NCI-H345 treated with DMSO at 0.1 percent for 48 hours (cell line): ENCODE results near the gene RFX8.

Source experiments
- DNase-seq: peaks from one replicate; lab custom pipeline; 2025; ENCODE audit not compliant: unreplicated experiment; lab: John Stamatoyannopoulos, UW

Gene RFX8

DNA sequence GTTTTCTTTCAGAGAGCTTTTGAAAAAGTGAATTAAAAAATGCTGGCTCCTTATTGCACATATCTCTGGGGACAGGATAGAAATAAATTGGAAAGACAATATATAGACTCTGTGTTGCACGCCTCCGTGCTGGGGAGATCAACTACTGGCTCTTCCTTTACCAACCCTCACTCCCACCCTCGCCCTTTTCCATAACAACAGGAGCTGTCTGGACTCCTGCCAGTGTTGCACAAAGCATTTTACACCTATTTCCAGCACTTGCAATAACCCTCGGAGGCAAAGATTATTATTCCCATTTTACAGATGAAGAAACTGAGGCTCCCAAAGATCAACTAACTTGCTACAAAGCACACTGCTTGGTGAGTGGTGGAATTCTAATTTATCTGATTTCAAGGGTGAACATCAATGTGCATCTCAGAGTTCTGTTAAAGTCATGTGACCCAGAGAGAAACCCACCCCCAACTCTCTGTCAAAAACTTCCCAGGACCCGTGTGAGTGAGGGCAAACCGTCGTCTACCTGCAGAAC is 91.8 kb downstream of the RFX8 start:
- no peak for DNase-seq

DNA sequence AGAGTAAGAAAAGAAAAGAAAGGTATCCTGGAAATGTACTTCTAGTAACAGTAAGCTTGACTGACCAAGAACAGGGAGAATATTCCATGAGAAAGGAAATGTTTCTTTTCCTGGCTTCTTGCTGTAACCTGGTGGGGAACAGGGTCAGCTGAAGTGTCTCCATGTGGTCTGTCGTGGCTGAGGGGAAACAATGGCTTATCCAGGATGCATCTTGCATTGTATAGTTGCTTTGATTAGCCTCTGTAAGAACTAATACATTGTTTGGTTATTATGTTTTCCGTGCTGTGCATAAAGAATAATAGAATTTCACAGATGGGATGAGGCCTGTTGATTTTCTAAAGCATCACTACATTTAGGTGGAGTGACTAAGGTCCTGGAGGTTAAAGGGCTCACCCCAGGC is 92.5 kb downstream of the RFX8 start:
- DNase-seq = no peak

DNA sequence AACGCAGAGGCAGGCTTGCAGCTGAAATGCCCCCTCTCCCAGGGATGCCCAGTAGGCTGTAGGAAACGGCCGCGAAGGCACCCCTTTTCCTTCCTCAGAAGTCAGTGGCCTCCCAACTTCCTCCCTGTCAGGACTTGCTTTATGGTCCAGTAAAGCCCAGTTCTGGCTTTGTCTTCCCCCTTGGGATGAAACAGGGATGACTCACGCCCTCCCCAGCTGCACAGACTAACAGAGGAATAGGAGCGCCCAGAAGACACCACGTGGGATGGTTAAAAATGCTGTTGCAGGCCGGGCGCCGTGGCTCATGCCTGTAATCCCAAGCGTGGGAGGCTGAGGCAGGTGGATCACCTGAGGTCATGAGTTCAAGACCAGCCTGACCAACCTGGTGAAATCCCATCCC is 94.5 kb downstream of the RFX8 start:
- no peak for DNase-seq

DNA sequence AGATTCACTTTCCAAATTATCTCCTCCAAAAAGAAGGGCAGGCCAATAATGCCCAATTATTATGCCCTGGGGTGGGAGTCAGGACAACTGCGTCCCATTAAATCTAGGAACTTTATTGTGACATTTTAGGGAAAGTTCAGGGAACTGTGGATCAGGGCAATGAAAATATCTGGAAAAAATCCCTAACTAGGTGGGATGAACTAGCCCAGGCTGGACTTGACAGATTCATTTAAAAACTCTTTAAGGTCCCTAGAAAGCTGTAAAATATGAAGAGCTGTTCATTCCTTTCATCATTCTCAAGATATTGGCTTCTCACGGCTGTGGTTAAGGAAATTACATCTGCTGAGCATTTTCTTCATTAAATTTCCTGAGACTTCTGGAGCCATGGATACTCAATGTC is 95.8 kb downstream of the RFX8 start:
- no peak for DNase-seq

DNA sequence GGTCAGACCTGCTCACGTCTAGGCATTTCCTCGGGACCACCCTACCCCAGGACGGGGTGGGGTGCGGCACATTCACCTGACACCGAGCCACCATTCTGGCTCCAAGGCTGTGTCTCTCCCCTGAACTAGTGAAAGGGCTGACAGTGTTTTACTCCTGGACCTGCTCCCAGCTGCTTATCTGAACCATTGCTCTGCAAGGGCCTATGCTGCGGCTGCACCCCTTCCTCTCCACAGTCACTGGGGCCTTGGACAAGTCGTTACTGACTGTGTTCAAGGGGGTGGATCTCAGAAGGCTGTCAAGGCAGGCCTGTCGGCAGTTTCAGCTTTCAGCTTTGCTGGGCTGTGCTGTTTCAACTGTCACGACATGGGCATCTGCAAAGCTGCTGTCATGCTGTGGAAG is 99.3 kb downstream of the RFX8 start:
- no peak for DNase-seq

DNA sequence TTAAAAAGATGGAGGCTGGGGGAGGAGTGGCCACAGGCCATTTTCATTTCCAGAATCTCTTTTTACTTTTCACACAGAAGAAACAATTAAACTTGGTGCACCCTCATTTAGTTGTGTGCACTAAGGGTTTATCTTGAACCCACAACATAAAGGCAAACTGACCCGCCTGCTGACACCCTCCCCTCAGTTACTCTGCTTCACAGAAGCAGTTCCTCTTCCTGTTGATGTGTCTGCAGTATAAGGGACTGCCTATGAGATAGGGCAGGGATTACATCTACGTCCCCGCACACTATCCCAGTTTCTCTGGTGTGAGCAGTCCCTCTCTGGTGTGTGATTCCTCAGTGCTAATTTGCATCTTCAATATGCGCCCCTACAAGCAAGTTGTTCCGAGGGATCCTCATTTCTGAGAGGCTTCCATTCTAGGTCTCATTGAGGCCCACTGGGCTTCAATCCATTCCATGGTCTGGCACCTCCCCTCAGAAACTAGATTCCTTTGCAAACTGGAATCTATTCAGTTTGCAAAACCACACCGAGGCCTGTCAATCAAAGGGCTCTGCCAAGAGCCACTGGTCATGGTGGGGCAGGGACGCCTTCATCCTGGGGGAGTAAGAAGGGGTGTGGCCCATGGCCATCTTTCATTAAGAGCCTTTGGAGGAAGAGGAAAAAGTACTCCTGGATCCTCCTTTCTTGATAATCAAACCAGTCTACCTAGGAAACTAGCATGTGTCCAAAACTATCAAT is 99.9 kb downstream of the RFX8 start:
- no peak for DNase-seq

DNA sequence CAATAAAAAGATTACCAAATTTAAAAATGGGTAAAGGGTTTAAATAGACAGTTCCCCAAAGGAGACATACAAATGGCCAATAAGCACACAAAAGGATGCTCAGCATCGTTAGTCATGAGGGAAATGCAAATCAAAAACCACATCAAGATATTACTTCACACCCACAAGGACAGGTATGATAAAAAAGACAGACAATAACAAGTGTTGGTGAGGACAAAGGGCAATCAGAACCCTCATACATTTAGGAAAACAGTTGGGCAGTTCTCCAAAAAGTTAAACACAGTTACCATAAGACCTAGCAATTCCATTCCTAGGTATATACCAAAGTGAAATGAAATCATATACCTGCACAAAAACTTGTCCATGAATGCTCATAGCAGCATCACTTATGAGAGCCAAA is 102.1 kb downstream of the RFX8 start:
- DNase-seq = no peak

DNA sequence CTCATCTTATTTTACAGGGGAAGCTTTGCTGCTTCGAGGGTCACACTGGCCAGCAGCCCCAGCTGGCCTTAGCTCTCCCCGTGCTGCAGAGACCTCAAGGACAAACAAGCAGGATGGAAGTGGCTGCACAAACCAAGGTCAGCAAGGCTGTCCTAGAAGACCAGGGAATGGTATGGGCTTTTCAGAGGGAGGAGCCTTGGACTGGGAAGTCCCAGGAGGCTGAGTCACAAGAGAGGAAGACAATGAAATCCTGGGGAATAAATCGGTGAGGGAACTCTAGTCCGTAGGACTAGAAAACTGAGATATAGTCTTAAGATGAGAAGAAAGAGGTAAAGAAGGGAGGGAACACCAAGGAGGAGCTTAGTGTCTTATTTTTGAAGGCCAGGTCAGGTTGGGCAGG is 103.3 kb downstream of the RFX8 start:
- DNase-seq = no peak

DNA sequence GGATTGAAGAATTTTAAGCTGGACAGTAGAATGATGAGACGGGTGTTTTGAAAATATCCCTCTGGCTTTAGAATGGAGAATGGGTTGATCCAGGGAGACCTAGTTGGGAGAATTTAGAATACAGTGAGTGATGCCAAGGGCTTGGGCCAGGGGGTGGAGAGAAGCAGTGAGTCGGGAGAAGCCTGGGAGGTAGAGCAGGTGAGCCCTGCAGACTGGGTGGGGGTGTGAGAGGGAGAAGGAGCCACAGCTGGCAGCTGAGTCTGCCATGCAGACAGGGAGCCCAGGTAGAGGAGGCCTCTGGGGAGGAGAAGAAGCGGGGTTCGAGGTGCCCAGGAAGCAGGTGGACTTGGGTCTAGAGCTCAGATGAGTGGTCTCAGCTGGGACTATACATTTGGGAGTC is 105.8 kb downstream of the RFX8 start:
- DNase-seq = no peak

DNA sequence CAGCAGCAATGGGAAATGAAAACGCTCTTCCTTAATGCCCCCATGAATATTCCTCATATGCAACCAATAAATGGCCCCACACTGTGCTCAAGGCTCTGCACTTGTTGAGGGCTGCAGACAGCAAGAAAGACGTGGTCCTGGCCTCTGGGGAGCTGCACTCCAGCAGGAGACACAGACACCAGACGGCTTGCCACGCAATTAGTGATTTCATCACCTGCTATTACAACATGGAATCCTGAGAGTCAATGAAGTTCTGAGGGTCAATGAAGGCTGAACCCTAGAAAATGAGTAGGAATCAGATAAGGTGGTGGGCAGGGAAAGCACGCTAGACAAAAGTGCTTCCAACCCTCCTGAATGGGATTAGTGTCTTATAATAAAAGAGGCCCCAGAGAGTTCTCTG is 106.5 kb downstream of the RFX8 start:
- DNase-seq = no peak

DNA sequence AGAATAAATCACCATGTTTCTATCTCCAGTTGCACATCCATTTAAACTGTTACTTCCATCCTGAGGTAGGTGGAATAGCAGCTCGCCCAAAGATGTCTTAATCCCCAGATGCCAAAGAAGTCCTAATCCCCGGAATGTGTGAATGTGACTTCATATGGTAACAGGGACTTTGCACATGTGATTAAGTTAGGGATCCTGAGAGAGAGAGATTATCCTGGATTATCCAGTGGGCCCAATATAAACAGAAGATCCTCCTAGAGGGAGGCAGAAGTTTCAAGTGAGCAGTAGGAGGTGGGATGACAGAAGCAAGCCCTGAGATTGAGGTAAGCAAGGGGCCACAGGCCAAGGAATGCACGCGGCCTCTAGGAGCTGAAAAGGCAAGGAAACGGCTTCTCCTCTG is 107.4 kb downstream of the RFX8 start:
- DNase-seq = no peak

DNA sequence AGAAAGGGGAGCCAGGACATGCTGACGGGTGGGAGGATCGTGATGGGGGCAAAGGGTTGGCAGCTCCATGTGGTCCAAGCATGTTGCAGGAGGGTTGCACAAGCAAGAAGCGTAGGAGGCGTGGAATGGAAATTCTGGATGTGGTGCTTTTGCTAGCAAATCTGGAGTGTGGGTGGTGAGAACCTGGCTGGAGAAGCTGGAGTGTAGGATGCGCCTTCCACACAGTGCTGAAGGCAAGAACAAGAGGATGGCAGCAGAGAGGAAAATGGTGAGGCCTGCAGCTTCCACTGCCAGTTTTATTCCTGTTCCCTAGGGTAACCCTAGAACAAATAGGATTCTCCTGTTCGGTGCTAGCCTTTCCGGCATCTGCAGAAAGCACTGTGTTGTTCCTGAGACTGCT is 110.0 kb downstream of the RFX8 start:
- DNase-seq = no peak

DNA sequence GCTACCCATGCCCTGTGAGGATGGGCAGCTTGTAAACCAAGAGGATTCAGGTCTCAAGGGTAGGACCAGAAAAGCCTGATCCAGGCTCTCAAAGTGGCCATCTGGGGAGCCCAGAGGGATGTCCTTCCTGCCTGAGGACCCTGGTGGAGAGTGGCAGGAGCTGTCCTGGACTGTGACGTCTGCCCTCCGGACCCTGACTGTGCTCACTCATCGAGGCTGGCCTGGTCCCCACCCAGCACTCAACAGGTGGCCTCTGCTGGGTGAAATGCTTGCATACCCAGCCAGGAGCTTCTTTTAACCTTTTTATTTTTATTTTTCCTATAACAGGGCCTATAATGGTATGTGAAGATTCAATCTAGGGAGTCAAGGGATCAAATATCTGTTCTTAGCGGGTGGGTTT is 112.1 kb downstream of the RFX8 start:
- no peak for DNase-seq

DNA sequence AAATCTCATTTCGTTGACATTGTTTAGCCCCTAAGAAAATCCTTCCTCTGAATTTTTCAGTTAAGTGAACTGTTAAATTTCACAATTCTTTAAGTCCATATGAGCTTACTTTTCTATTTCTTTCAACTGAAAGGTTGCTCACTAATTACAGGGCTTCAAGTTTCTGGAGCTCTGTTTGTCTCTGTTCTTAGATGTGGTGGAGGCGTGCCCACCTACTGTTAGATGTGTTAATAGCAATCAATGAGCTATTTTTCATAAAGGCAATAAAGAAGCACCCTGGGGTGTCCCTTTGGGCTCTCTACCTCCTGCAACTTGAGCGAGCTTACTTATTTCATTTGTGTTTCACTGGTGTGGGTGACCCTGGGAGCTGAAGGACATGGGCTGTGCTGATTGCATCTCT is 112.6 kb downstream of the RFX8 start:
- DNase-seq = no peak

DNA sequence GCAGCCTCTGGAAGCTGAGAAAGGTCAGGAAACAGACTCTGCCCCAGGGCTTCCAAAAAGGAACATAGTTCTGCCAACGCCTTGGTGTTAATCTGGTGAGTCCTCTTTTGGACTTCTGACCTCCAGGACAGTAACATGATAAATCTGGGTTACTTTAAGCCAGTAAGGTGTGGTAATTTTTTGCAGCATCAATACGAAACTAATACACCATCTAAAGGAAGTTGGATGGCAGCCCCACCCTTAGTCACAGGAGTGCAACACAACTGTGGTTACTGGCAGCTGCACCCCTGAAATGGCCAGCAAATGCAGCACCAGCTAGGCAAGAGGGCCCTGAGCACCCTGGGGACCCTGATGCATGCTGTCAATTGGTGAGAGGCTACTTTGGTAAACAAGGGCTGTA is 113.4 kb downstream of the RFX8 start:
- no peak for DNase-seq

DNA sequence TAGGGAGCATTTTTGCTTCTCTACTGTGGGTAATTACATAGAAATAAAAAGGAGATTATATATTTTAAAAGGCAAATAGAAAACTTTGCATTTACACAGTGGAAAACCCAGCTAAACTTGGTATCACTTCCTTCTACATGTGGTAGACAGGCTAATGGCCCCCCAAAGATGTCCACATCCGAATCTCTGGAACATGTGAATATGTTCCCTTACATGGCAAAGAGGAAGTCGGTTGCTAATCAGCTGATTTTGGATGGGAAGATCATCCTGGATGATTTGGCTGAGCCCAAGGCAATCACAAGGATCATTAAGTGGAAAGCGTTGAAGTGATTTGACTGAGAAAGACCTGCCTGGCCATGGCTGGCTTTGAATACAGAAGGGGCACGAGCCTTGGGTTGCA is 113.8 kb downstream of the RFX8 start:
- no peak for DNase-seq

DNA sequence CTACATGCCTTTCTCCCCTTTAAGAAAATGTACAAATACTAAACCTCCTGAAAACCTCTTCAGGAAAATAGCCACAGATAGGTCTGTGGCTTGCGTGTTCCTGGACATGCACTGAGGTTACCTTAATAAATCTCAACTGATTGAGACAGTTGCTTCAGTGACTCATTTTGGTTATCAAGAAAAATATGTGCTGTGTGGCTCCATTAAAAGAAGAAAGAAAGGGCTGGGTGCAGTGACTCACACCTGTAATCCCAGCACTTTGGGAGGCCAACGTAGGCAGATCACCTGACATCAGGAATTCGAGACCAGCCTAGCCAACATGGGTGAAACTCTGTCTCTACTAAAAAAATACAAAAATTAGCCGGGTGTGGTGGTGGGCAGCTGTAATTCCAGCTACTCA is 114.7 kb downstream of the RFX8 start:
- DNase-seq = no peak

DNA sequence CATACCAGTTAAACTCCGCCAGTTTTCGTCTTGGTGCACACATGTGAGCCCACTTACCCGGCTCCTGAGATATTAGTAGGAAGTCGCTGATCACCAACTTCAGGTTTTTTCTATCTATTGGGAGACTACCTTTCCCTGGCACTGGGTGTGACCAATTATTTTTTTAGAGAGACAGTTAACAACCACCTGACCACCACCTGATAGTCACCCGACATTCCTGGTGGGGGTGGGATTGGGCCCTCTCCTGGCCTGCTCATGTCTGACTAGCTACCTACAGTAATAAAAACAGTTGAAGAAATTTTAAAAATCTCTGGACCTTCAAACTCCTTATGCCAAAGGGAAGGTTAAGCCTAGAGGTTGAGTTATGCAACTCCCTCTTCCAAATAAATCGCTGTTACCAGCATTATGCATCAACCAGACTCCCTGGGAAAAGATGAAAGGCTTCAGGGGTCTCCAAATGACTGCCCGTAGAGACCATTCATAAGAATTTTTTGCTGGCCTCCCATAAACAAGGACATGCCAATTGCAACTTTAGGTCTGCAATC is 115.4 kb downstream of the RFX8 start:
- DNase-seq = no peak

DNA sequence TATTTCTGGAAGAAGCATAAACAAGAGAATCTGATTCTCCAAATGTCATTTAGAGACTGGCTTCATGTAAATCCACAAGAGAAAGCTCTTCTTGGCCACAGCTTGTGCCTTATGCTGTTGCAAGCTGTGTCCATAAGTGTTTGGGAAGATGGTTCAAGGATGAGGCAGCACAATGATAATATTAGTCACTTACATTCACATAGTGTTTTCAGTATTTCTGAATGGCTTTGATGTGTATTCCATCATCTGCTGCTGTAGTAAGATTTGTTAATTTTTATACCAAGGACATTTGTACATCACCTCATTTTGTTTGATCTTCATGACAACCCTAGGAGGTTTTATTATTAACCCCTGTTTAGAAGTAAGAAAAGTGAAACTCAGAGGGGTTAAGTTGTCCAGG is 117.5 kb downstream of the RFX8 start:
- no peak for DNase-seq

DNA sequence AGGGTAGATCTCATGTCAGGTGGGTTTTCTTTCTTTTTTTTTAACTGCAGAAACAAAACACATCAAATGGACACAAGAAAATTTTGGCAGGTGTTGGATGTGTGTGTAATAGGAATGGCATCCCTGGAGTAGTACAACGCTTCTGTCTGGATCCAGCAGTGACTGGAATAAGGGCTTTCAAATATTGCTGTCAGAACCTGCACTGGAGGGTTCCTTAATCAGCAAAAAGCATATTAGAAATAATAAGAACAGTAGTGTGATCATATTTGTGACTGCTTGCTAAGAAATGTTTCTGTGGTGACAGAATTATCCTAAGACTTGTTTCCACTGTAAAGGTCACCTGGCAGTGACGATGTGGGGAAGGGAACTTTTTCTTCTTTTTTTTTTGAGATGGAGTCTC is 118.4 kb downstream of the RFX8 start:
- DNase-seq = no peak

DNA sequence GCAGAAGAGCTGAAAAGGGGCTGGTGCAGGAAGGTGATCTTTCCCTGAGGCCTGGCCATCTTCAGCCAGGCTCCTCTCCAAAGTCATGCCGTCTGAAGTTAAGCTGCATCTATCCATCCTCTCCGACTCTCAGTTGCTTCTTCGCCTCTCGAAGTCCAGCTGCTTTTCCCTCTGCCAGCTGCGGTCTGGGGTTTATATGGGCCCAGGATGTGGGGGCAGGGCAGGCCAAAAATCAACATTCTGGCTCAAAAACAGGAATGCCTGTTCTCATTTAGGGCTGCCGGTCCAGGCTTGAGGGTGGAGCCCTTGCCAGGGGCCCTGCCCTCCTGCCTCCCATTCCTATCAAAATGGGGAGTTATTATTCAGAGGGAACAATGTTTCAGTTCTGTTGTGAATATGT is 118.9 kb downstream of the RFX8 start:
- DNase-seq = no peak

DNA sequence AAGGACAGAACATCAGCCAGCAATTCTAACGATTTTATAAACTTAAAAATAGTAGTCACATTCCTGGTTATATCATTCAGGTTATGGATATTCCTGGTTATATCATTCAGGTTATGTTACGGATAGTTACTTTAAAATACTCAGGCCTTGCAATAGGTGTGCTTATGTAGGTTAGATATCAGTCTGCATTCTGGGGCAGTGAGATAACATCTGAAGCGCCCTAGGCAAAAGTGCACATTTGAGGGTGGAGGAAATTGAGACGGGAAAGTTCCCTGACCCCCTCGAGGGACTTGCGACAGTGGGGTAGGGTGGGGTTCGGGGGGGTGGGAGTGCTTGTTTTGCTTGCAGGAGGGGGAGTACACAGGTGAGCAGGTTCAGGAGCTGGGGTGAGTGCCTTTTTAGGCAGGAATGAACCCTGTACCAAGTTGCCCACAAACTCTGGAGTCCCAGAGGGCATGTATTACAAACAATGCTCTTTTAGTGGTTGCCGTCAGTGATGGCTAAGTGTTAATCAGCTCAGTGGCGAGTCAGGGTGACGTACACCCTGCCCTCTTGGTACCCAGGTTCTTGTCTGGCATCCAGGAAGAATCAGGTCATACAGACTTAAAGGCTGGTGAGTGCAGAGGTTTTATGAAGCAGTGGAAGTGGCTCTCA is 119.4 kb downstream of the RFX8 start:
- no peak for DNase-seq
